Measurements from ENCODE around the gene COL2A1.
A peak's percentile ranks its signal among the peaks of the same experiment; 100 is the strongest.

The COL2A1 gene

GRCh38 chr12:47988073-47989022, 15.9 kb downstream of the COL2A1 start:
- DNase-seq = peak; percentile 86

GRCh38 chr12:47987411-47988072, 16.7 kb downstream of the COL2A1 start:
- no peak for DNase-seq

GRCh38 chr12:47986832-47987231, 17.4 kb downstream of the COL2A1 start:
- no peak for DNase-seq

- no peak for DNase-seq
Observed at GRCh38 chr12:47986291-47986660, 18.0 kb downstream of the COL2A1 start.

- no peak for DNase-seq
Observed at GRCh38 chr12:47985596-47986290, 18.5 kb downstream of the COL2A1 start.

GRCh38 chr12:47984331-47984801, 19.9 kb downstream of the COL2A1 start:
- DNase-seq = no peak

GRCh38 chr12:47983541-47984115, 20.6 kb downstream of the COL2A1 start:
- DNase-seq = no peak

- DNase-seq = no peak
Observed at GRCh38 chr12:47982770-47983169, 21.5 kb downstream of the COL2A1 start.

- no peak for DNase-seq
Observed at GRCh38 chr12:47982311-47982710, 22.0 kb downstream of the COL2A1 start.

GRCh38 chr12:47981496-47982260, 22.6 kb downstream of the COL2A1 start:
- DNase-seq = no peak

GRCh38 chr12:47980779-47981495, 23.3 kb downstream of the COL2A1 start:
- no peak for DNase-seq

- DNase-seq = no peak
Observed at GRCh38 chr12:47980197-47980596, 24.1 kb downstream of the COL2A1 start.

- no peak for DNase-seq
Observed at GRCh38 chr12:47979686-47980085, 24.6 kb downstream of the COL2A1 start.

GRCh38 chr12:47979166-47979565, 25.1 kb downstream of the COL2A1 start:
- no peak for DNase-seq

- DNase-seq = no peak
Observed at GRCh38 chr12:47978598-47978873, 25.7 kb downstream of the COL2A1 start.

GRCh38 chr12:47977772-47978597, 26.3 kb downstream of the COL2A1 start:
- no peak for DNase-seq

- no peak for DNase-seq
Observed at GRCh38 chr12:47977046-47977771, 27.1 kb downstream of the COL2A1 start.

- DNase-seq = no peak
Observed at GRCh38 chr12:47975816-47976215, 28.5 kb downstream of the COL2A1 start.

GRCh38 chr12:47975036-47975620, 29.1 kb downstream of the COL2A1 start:
- no peak for DNase-seq

GRCh38 chr12:47973870-47974269, 30.4 kb downstream of the COL2A1 start:
- no peak for DNase-seq
